Measurements from ENCODE around the gene SPACA5. TPM values are rescaled to one million over a fixed set of nuclear protein-coding genes. Genes with fewer than 3 reads are reported as not detected.

The SPACA5 gene
- total RNA-seq, result not detected in 2 replicates

GRCh38 chrX:48006688-48007087, at the start of gene SPACA5:
TSS of gene SPACA5 (plus strand) at chrX:48006988. CDS start at chrX:48007803, 815 bp downstream.

DNA sequence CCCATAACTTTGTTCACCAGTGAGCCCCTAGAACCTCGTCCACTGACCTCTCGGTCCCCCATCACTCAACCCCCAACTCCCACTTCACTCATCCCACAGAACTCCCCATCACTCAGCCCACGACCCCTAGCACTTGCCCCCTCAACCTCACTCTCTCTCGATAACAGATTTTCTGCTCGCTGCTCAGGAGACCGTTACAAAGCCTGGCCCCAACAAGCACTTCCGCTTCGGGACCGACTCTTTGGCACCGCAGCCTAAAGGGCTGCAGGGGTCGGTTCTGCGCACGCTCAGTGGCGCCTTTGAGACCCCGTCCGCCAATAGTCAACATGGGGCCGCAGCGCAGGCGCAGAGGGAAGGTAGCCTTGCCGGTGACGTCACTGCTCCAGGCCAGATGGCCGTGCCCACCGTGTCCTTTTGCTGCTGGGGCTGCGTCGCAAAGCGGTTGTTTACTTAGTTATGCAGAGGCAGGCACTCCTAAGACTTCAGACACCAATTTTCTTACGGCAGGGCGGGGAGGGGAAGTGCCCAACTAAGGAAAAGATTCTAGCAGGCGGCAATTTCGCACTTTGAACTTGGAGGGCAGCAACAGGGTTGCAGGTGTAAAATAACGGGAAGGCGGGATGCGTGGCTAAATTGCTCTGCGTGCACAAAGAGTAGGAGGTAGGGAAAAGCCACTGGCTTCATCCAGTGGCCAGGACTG, 2.9 kb upstream of the SPACA5 start, which contains the start of gene ZNF182:
Gene ZNF182, minus strand, starts transcription at position 232 of the 700 bp plus-strand sequence. CDS start 1,380 bp downstream, outside the sequence.

Other genes starting within 250 kb of the SPACA5 start
- 2.9 and 3.2 TPM in 2 replicates for gene ZNF81, start 170.1 kb upstream of the SPACA5 start, total RNA-seq
- 1.4 and 2.6 TPM in 2 replicates for gene ZNF182, start 3.0 kb upstream of the SPACA5 start, total RNA-seq
- 1.2 and 3.0 TPM in 2 replicates for gene ZNF630, start 64.7 kb downstream of the SPACA5 start, total RNA-seq
- gene SPACA5B, start 123.6 kb downstream of the SPACA5 start, total RNA-seq, result not detected in 2 replicates
- not detected in 2 replicates for gene SSX5, start 189.8 kb downstream of the SPACA5 start, total RNA-seq
- not detected in 2 replicates for gene SSX1, start 248.4 kb downstream of the SPACA5 start, total RNA-seq